Bronchial epithelial cell (primary cell): ENCODE data around the gene TMEM156. TPM values are rescaled to one million over a fixed set of nuclear protein-coding genes. Genes with fewer than 3 reads are reported as not detected.

ENCODE experiments used
- DNase-seq: peaks from one replicate; pipeline ENCODE4 v3.0.0-alpha.2; 2010; ENCODE audit warnings: low read depth
- FAIRE-seq: peaks from 2 replicates; lab custom pipeline; 2011; peaks lifted over from hg19 to GRCh38; lab: Jason Lieb, UNC
- H3K27me3 ChIP-seq: 2 replicates; pipeline ENCODE4 v1.5.1; 2011; ENCODE audit warnings: low read length; ENCODE audit not compliant: control insufficient read depth, insufficient read depth
- H3K36me3 ChIP-seq: 2 replicates; pipeline ENCODE4 v1.5.1; 2011; ENCODE audit warnings: low read length; ENCODE audit not compliant: control insufficient read depth, insufficient read depth
- H3K4me3 ChIP-seq: 2 replicates; pipeline ENCODE4 v1.5.1; 2011; ENCODE audit warnings: mild to moderate bottlenecking, low read depth, low read length, control low read depth
- CTCF ChIP-seq: IDR thresholded peaks from 2 replicates; pipeline ENCODE4 v1.5.1; 2011; ENCODE audit warnings: mild to moderate bottlenecking, moderate library complexity, low read length, control low read depth, inconsistent platforms; ENCODE audit not compliant: insufficient read depth, severe bottlenecking
- total RNA-seq: library from RNA; depleted of rRNA; stranded (reverse); fragments of >200 nt; gene quantifications from 2 replicates; pipeline ENCODE4 v1.2.1, GENCODE V29; 2014

Gene TMEM156
- total RNA-seq, 1 donor from 2014 or later = 3.4 TPM

- no peak for TF ChIP-seq CTCF
- H3K27me3 ChIP-seq = no peaks in the 10 kb centered on the region
- FAIRE-seq (no peak), DNase-seq (no peak)
- no peak overlapping the region for H3K4me3 ChIP-seq
- no peaks in the 10 kb centered on the region for H3K36me3 ChIP-seq
These were observed 7.8 kb downstream of the TMEM156 start for GRCh38 chr4:39024311-39024865.

- Histone ChIP-seq H3K4me3 (no peak overlapping the region), H3K27me3 (no peaks in the 10 kb centered on the region), H3K36me3 (no peaks in the 10 kb centered on the region)
- no peak for TF ChIP-seq CTCF
- FAIRE-seq (no peak), DNase-seq (no peak)
These were observed 9.2 kb downstream of the TMEM156 start for GRCh38 chr4:39023059-39023458.

DNA sequence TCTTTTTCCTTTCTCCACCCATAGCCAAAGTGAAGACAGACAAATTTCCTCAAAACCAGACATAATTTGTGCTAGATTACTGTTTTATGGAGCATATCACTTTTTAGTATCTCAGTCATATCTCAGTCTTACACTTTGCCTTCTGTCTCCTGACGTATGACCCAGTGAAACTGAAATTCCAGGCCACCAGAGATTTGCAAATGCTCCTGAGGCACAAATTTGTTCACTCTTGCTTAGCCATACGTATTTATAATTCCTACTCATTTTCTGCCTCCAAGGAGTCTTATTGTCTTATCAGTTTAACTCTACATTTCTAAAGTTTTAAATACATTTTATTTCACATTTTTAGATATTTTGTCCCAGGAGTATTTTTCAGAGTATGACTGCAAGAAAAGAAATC is 10.0 kb downstream of the TMEM156 start:
- FAIRE-seq (no peak), DNase-seq (no peak)
- TF ChIP-seq CTCF = no peak
- Histone ChIP-seq H3K27me3 (no peaks in the 10 kb centered on the region), H3K4me3 (no peak overlapping the region), H3K36me3 (no peaks in the 10 kb centered on the region)

GRCh38 chr4:39021631-39022030 is 10.6 kb downstream of the TMEM156 start:
- Histone ChIP-seq H3K27me3 (no peaks in the 10 kb centered on the region), H3K4me3 (no peak overlapping the region), H3K36me3 (no peaks in the 10 kb centered on the region)
- DNase-seq (peak; percentile 48), FAIRE-seq (no peak)
- TF ChIP-seq CTCF = no peak

GRCh38 chr4:39020130-39020529 is 12.1 kb downstream of the TMEM156 start:
- H3K36me3 ChIP-seq = no peaks in the 10 kb centered on the region
- no peak overlapping the region for H3K4me3 ChIP-seq
- no peak for FAIRE-seq
- DNase-seq = no peak
- H3K27me3 ChIP-seq = no peaks in the 10 kb centered on the region
- TF ChIP-seq CTCF = no peak

- Histone ChIP-seq H3K4me3 (no peak overlapping the region), H3K36me3 (no peaks in the 10 kb centered on the region), H3K27me3 (no peaks in the 10 kb centered on the region)
- peak; percentile 17 for DNase-seq
- TF ChIP-seq CTCF = no peak
- no peak for FAIRE-seq
These were observed 18.2 kb downstream of the TMEM156 start for GRCh38 chr4:39014028-39014427.
